ENCODE results near the gene CBR1. TPM values are rescaled to one million over a fixed set of nuclear protein-coding genes. Genes with fewer than 3 reads are reported as not detected.

Gene CBR1
- total RNA-seq, 2 experiments from 2014 or later, result 12.0 TPM; not detected in 1

DNA sequence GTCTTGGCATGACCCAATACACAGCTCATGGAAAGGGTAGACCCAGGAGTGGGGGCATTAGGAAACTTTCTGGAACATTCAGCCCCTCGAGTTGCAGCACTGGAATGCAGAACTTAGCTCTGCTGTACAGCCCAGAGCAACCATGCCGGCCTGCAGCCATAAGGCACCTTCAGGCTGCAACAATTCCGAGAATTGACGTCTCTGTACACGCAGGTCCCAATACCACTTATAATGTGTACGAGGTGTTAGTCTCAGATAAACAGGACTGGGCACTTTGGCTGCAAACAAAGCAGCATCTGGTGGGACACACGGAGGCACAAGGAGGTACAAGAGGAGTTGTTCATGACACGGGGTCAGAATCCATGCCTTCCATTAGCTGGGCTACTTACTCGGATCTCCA, 7.9 kb downstream of the CBR1 start:
- Histone ChIP-seq H3K4me2 (ENCODE audit: low read length) (peak overlapping the region; percentile 33), H3K36me3 (ENCODE audit: insufficient read depth, low read length) (no peaks in the 10 kb centered on the region), H3K9me2 (ENCODE audit: insufficient read depth, low read length) (no peaks in the 10 kb centered on the region), H3K27ac (ENCODE audit: low read depth, low read length, poor library complexity, severe bottlenecking) (no peak overlapping the region), H4K20me1 (ENCODE audit: insufficient read depth, low read length) (no peaks in the 10 kb centered on the region), H2AFZ (ENCODE audit: low read length) (peak overlapping the region; percentile 71), H3K9me3 (ENCODE audit: low read length) (no peaks in the 10 kb centered on the region), H3K4me1 (ENCODE audit: insufficient read depth, low read length, poor library complexity, severe bottlenecking) (peaks cover 17% of the 10 kb centered on the region), H3K4me3 (ENCODE audit: low read depth, low read length, poor library complexity, severe bottlenecking) (no peak overlapping the region), H3K79me2 (ENCODE audit: insufficient read depth, low read depth, low read length) (no peaks in the 10 kb centered on the region)
- TF ChIP-seq CTCF (conservative IDR thresholded peaks at IDR 0.05; ENCODE audit: low read length) (no peak), EZH2phosphoT487 (IDR thresholded peaks at IDR 0.05; ENCODE audit: borderline replicate concordance, low read depth, low read length) (no peak)
- BruUV-seq (replicated peaks), result no TSS peak
- POLR2A ChIA-PET, result interaction anchor here (0.6 to 1.1 kb wide), 2 partner anchors 17 to 59 kb away, joined by 4 to 6 read pairs; partner anchors contain the start of gene SETD4
- no peak for DNase-seq (ENCODE audit: low spot score)
- CTCF ChIA-PET (ENCODE audit: unreplicated experiment), result no interaction called here
- intact Hi-C loops (cut with micrococcal nuclease; ENCODE audit: unreplicated experiment), result no loop called here

DNA sequence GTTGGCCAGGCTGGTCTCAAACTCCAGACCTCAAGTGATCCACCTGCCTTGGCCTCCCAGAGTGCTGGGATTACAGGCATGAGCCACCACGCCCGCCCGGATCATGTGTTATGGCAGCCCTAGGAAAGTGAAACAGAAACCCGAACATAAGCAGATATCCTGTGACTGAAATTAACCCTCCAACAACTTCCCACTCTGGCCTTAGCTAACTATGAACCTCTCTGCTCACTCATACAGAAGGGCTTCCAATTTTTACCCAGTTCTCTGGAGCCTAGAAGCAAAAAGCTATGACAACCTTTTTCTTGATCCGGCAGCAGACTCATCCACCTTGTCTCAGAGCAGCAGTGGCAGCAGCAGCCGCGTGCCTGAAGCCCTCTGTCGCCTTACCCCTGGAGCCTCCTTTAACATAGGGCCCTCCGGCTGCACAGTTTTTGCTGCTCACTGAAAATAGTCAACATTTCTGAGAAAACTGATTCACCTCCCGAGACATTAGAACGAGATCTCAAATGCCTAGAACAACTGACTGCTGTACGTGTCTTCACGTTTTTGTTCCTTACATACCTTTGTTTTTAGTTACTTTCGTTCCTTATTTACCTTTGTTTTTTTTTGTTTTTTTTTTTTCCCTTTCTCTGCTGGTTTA, 9.3 kb downstream of the CBR1 start:
- no peak overlapping the region for H3K4me3 ChIP-seq (ENCODE audit: low read depth, low read length, poor library complexity, severe bottlenecking)
- intact Hi-C loops (cut with micrococcal nuclease; ENCODE audit: unreplicated experiment), result no loop called here
- no TSS peak for BruUV-seq (replicated peaks)

More for the DNA sequence above, 9.3 kb downstream of the CBR1 start:
- Histone ChIP-seq H2AFZ (ENCODE audit: low read length) (peak overlapping the region; percentile 21; the same call in 1 of the 2 replicates), H3K79me2 (ENCODE audit: insufficient read depth, low read depth, low read length) (no peaks in the 10 kb centered on the region), H3K4me2 (ENCODE audit: low read length) (peak overlapping the region; percentile 23; the same call in 1 of the 2 replicates), H3K4me1 (ENCODE audit: insufficient read depth, low read length, poor library complexity, severe bottlenecking) (peaks cover 17% of the 10 kb centered on the region), H3K27ac (ENCODE audit: low read depth, low read length, poor library complexity, severe bottlenecking) (no peak overlapping the region), H3K9me3 (ENCODE audit: low read length) (no peaks in the 10 kb centered on the region), H3K36me3 (ENCODE audit: insufficient read depth, low read length) (no peaks in the 10 kb centered on the region), H4K20me1 (ENCODE audit: insufficient read depth, low read length) (no peaks in the 10 kb centered on the region), H3K9me2 (ENCODE audit: insufficient read depth, low read length) (no peaks in the 10 kb centered on the region)
- POLR2A ChIA-PET, result interaction anchor here (0.6 kb wide), 2 partner anchors 24 to 1765 kb away, joined by 3 to 4 read pairs; no protein-coding TSS in a partner anchor
- no peak for DNase-seq (ENCODE audit: low spot score)
- TF ChIP-seq EZH2phosphoT487 (IDR thresholded peaks at IDR 0.05; ENCODE audit: borderline replicate concordance, low read depth, low read length), result no peak
- TF ChIP-seq CTCF (conservative IDR thresholded peaks at IDR 0.05; ENCODE audit: low read length), result no peak
- CTCF ChIA-PET (ENCODE audit: unreplicated experiment), result no interaction called here

Data from OCI-LY7 (cell line).